Muscle of arm (tissue), 12 donors: ENCODE data around the gene UGT2B28. TPM values are rescaled to one million over a fixed set of nuclear protein-coding genes. Genes with fewer than 3 reads are reported as not detected.
"Not testable (repeated sequence)": the region's sequence is repeated elsewhere in the genome, so short reads cannot be mapped to it uniquely, and the experiment has no call there.

Experiments
- DNase-seq: peaks from one replicate; pipeline ENCODE4 v3.0.0-alpha.2; 2013
- polyA plus RNA-seq, 12 donors: library from polyadenylated mRNA; unstranded; fragments of 120-200 nt; gene quantifications; one replicate each; pipeline ENCODE4 v1.2.1, GENCODE V29; 2013; ENCODE audit not compliant: insufficient read length in 12 of 12

The UGT2B28 gene
- polyA plus RNA-seq, 12 donors, result not detected

GRCh38 chr4:69343114-69343513, 62.8 kb downstream of the UGT2B28 start:
- not testable (repeated sequence) for DNase-seq

GRCh38 chr4:69343558-69344420, 63.5 kb downstream of the UGT2B28 start:
- not testable (repeated sequence) for DNase-seq

Other genes with a start within 250 kb of the UGT2B28 start
- gene UGT2B7, start 184.0 kb upstream of the UGT2B28 start, polyA plus RNA-seq, result 1 to 10 TPM in 1 of 12 donors, under 1 TPM in 8, not detected in 3; 0.13 to 9.1 (median 0.28) TPM
- gene UGT2B11, start 65.7 kb upstream of the UGT2B28 start, polyA plus RNA-seq, result under 1 TPM in 3 of 12 donors, not detected in 9; 0.10 to 0.11 (median 0.11) TPM
- 1 to 10 TPM in 1 of 12 donors, under 1 TPM in 4, not detected in 7; 0.14 to 1.4 (median 0.17) TPM for gene UGT2B4, start 215.4 kb downstream of the UGT2B28 start, polyA plus RNA-seq